GM15510 (cell line): Measurements from ENCODE around the gene MGST3.

Source experiments
- POLR2A ChIP-seq: IDR thresholded peaks from 3 replicates; pipeline ENCODE4 v1.6.1; 2011; ENCODE audit warnings: borderline replicate concordance; ENCODE audit not compliant: insufficient read length; ENCODE audit errors: extremely low read depth

Gene MGST3

DNA sequence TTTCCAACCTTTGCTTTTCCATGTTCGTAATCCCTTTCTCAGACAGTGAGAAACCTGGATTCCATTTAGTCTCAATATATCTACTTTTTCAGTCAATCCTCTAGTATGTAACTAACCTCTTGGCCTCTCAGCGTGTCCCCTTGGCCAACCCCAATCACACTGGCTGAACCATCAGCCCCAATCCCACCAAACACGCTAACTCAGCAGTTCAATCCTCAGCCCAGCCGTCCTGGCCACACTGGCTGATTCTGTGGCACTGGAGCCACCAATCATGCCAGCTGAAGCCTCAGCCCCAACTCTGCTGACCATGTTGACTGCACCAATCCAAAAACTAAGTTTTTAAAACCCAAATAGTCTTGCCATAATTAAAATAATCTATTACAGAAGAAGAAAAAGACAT, 6.6 kb upstream of the MGST3 start:
- no peak for TF ChIP-seq POLR2A

DNA sequence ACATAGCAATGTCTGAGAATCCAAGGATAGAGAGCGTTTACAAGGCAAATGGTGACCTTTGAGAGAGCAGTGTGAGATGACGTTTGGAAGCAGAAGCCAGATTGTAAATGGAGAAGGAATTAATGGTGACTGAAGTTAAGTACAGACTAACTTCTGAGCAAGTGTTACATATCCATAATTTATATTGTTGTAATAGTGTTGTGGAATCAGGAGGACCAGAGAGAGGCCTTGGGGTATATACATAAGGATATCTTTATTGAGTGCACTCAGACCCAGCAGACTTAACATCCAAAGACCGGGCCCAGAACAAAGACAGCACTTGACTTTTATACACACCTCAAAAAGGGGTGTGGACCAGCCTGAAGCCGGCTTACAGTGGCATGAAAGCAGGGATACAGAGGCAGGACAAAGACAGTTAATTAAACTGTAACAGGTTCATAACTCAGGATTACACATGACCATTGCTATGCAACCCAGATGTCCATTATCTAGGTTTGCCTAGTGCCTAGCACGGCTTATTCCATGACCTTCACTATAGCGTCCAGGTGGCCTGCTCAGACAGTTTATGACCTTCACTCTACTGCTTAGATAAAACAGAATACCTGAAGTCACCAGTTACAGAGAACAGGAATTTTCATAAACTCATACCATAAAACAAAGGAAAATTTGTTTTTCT, 2.7 kb upstream of the MGST3 start:
- no peak for TF ChIP-seq POLR2A

DNA sequence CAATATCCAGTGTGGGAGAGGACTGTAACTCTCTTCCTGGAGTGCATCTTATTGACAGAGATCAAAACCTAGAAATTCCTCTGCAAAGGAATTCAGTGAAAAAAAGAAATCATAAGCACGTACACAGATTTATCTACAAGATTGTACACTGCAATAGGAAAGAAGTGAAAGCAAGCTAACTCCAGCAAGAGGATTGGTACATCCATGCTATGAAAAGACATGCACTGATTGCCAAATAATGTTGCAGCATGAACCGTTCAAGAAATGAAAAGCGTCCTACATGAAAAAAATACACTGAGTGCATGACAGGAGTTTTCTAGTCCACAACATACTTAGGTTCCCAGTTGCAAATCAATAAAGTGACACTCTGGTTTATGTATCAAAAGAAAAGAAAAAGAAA, 1.9 kb upstream of the MGST3 start:
- no peak for TF ChIP-seq POLR2A

DNA sequence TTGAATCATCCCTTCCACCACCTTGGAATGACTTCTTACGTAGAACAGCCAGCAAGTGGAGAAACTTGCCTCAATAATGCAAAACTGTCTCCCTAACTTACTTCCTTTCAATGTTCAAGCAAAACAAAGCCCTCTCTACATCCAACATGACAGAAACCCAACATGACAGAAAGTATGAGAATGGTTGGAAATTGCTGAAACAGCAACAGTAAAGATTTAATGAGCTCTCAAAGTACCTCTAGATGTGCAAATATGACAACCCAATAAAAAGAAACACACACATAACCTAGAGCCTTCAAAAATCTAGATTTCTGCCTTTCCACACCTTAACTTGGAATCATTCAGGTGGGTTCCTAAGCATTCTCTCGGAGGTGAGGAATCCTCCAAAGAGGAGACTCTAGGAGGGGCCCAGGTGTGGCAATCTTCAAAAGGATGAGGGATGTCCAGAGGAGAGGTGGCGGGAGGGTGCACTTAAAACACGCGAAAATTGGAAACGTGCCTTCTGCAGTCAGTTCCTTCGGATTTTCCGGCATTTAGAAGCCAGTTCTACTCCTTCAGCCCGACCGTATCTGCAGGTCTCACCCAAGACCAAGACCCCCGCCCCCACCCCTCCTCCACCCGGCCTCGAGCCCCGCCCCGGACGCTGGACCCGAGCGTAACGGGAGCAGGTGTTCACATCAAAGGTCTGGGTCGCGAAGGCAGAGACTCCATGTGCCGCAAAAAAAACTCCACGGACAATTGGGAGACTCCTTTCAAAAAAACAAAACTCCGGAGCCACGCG, 996 bp upstream of the MGST3 start:
- TF ChIP-seq POLR2A = no peak

DNA sequence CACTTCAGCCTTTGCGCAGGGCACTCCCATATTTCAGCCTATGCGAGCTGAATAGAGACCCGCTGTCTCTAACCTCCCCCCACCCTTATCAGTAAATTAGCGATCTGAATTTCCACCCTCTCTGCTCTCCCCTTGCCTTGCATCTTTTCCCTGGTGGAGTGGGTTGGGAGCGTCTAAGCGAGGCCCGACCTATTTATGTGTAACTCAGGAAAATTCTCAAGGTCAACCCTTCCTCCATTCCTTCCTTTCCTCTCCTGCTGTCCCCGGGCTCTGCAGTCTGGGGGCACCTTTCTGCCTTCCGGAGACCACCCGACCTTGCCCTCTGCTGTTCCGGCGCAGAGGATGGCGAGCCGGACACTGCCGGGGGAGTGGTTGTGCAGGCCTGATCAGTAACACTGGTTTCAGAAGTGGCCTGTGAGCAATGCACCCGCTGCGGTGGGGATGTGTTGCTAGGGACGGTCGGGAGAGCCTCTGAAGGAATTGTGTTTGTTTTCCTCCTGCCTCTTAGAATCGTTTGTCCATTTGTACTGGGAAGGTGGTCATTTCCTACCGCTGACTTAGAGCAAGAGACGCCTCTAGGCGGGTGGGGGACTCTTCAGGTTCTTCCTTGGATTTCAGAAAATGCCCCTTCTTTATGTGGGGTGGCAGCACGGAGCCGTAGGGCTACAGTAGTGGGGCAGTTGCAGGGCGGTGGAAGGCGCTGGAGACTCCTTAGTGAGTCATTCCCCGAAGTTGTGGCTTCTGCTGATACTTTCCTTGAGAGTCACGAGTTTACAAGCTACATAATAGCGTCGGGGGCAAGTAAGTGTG, 513 bp downstream of the MGST3 start:
- no peak for TF ChIP-seq POLR2A

DNA sequence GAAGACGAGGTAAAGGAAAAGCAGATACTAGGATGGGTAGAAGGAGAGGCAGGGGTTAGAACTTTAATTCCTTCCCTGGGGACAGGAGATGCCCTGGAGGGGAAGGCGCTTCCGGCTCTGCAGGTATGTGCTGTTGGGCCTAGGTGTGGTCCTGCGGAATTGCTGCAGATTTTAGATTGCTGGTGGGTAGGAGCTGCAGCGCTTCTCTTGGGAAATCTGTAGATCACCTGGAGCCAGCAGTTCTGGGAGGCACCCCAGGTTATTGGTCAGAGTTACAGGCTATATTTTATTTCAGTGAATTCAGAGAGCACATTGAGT, 1.1 kb downstream of the MGST3 start:
- TF ChIP-seq POLR2A = no peak

DNA sequence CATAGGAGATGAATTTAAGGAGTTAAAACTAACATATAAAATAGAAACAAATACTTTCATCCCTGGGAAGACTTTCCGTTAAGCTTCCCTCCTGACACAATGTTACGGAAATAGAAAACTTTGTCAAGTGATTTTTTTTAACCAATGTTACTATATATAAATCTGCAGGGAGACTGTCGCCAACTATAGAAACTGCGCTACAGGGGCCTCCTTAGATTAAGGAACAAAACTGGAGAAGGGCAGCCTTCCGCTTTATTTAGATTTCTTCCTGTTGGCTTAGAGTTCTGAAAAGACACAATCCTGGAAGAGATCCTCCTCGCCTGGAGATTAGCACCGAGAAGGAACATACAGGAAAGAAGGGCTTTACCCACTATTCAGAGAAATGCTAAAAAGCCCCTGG, 1.5 kb downstream of the MGST3 start:
- TF ChIP-seq POLR2A = no peak

DNA sequence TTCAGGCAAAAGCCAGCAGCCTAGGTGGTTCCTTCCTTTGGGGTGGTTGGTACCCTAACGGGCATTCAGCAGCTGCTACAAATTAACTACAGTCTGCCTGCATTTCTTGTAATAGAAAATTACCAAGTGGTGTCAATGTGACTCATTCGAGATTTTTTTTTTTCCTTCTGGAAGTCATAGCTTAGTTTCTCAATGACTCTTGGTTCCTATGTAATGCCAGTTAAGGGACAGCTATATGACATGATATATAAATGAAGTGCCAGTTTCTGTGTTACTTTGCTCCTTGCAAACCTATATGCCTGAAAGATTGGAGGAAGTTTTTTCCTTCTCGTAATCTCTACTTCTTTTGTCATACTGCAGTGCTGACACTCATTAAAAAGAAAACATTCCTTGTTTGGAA, 2.6 kb downstream of the MGST3 start:
- TF ChIP-seq POLR2A = no peak

DNA sequence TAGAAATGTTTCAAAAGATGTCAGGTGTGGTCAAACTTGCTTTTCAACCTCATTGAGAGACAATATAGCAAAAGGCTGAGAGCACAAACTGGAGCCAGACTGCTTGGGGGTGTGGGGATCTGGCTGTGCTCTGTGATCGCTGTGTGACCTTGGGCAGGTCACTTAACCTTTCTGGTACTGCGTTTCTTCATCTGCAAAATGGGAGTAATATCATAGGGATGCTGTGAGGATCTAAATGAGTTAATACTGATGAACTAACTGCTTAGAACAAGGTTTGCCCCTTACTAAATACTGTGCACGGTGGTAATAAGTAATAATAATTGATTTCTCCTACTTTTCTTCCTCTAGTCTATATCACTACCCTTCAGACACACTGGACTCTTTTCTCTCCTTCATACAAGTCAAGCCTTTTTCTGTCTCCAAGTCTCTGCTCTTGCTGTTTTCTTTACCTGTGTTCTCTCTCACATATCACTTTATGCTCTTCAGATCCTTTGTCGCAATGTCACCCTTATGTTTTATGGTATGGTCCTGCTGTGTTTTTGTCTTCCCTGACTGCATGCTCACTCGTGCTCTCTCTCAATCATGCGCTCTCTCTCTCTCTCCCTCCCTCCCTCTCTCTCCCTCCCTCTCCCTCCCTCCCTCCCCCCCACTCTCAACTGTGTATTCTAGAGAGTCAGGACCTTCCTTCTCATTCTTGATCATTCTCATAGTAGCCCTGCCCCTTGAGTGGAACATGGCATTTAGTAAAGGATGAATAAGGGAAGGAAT, 3.3 kb downstream of the MGST3 start:
- TF ChIP-seq POLR2A = no peak

DNA sequence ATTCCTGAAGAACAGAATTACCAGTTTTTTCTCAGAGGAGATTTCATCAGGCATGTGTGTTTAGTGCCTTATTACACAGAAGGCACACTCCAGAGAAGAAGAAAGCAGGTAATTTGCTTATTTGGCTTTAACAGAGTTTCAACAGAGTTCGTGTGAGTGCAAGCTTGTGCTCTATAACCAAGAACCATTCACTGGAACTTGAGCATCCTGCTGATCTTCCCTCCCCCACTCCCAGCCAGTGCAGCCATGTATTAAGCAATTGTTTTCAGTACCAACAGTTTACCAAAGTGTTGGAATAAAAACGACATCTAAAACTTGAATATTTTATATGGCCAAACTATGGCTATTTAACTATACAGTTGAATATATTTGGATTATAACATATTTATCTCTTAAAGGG, 4.3 kb downstream of the MGST3 start:
- TF ChIP-seq POLR2A = no peak

DNA sequence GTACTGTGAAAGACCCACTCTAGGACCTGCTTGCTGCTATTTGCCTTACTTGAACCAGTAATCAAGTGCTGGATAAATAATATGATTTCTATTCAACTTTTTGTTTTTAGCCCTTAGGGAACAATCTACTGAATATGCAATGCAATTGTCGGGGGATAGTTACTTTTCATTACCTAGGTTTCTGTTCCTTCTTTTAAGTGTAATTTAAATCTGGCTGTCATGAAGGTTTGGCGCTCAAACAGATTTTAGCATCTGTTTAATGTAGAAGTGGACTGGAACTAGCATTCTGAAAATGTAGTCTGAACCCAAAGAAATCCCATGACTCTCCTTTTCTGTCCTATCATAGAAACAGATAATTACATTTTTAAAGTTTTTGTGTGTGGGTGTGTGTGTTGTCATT, 4.8 kb downstream of the MGST3 start:
- TF ChIP-seq POLR2A = no peak

DNA sequence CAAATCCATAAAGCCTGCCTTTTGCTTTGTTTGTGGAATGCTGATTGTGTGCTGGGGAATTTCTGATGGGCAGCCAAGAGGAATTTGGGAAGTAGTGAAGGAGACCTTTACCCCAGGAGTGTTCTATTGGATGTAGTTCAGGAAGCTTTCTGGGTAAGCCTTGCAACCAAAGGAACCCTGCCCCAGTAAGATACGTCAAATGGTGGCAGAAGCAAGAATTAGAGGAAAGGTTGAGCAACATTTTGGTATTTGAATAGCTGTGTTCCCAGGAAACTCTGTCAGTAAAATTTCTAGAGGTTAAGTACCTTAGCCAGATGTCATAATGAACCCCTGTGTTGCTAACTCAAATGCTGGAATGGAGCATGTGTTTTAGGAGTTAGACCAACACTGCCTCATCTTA, 6.4 kb downstream of the MGST3 start:
- TF ChIP-seq POLR2A = no peak

DNA sequence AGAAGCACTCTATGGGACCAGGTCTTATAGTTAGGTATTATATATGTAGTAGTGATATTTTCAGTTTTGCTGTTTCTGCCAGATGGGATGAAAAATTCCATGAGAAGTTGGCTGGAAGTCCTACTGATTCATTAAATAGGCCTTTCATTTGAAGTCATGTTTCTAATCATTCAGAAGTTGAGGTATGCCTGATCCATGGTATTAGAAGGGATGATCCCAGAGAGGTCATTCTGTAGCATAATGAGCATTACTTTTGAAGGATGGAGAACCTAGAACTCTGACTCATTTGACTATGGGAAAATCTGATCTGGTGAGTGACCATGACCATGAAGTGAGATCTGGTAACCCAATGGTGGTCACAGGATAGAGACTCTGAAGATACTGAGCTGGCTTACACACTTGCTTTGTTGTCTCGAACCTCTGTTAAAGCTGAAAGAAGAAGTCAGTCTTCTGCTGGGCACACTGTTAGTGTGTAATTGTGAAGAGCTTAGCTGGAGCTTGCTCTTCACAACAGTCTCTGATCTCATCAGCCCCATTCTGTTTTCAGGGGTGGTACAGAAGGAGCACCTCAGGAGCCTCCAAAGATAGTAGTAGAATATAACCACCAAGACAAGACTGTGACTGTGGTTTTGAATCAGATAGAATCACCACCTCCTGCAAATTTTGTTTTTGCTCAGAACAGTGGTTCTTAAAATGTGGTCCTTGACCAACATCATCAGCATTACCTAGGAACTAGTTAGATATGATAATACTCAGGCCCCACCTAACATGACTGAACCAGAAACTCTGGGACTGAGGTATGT, 9.0 kb downstream of the MGST3 start:
- TF ChIP-seq POLR2A = no peak
